Endothelial cell of umbilical vein (primary cell): ENCODE data around the gene MTCL1. TPM values are rescaled to one million over a fixed set of nuclear protein-coding genes. Genes with fewer than 3 reads are reported as not detected.

Experiments used
- BruUV-seq: library from RNA; stranded (reverse); fragments of 400-500 nt; replicated peaks from 2 replicates; lab custom pipeline; 2021; lab: Mats Ljungman, UMichigan
- CTCF ChIA-PET: fragments of 300-600, 350-600 bp; sonication (Branson Sonifier 250); formaldehyde crosslinking; loops from one replicate; lab custom pipeline; 2021; ENCODE audit warnings: antibody characterized with exemption, inconsistent platforms; lab: Charles Lee
- POLR2A ChIA-PET: fragments of 300-600, 350-600 bp; sonication (Branson Sonifier 250); formaldehyde crosslinking; loops from one replicate; lab custom pipeline; 2021; ENCODE audit warnings: antibody characterized with exemption, inconsistent platforms; lab: Charles Lee
- DNase-seq: peaks from one replicate; pipeline ENCODE4 v3.0.0-alpha.2; 2011; ENCODE audit warnings: low read depth, low spot score
- FAIRE-seq: peaks from 2 replicates; lab custom pipeline; 2011; peaks lifted over from hg19 to GRCh38; lab: Jason Lieb, UNC
- H2AFZ ChIP-seq: 2 replicates; pipeline ENCODE4 v1.6.0; 2012; ENCODE audit warnings: low read depth, low read length, control low read depth, inconsistent platforms
- H3K27ac ChIP-seq: 2 replicates; pipeline ENCODE4 v1.5.1; 2011; ENCODE audit warnings: low read depth, mild to moderate bottlenecking, control low read depth, low read length, moderate library complexity; ENCODE audit not compliant: insufficient read depth
- H3K27me3 ChIP-seq, 2 experiments: 2 replicates each; pipeline versions ENCODE4 v1.6.0 to v1.6.1; 2011; ENCODE audit warnings: low read length in 2 of 2, mixed read lengths in 1 of 2; ENCODE audit not compliant: control insufficient read depth in 2 of 2, insufficient read depth in 2 of 2
- H3K36me3 ChIP-seq, 2 experiments: 2 replicates in 1 of 2; 3 replicates in 1 of 2; pipeline ENCODE4 v1.5.1; 2011; ENCODE audit warnings: low read length in 2 of 2, mild to moderate bottlenecking in 1 of 2, moderate library complexity in 1 of 2; ENCODE audit not compliant: control insufficient read depth in 2 of 2, insufficient read depth in 2 of 2; ENCODE audit errors: extremely low read depth in 1 of 2
- H3K4me1 ChIP-seq: 3 replicates; pipeline ENCODE4 v1.5.1; 2011; ENCODE audit warnings: mild to moderate bottlenecking, low read length; ENCODE audit not compliant: control insufficient read depth, insufficient read depth; ENCODE audit errors: extremely low read depth
- H3K4me2 ChIP-seq: 2 replicates; pipeline ENCODE4 v1.6.1; 2011; ENCODE audit warnings: low read length, control low read depth, mixed read lengths; ENCODE audit not compliant: insufficient read depth
- H3K4me3 ChIP-seq, 3 experiments: fragments of 200-600 bp in 1 of 3; sonication (generic), shearing (Covaris generic) in 1 of 3; replicated peaks in 1 of 3; 2 replicates each; pipeline ENCODE4 v1.5.1; 2011 to 2016; ENCODE audit warnings: control low read depth in 3 of 3, low read length in 3 of 3, mild to moderate bottlenecking in 2 of 3, inconsistent platforms in 1 of 3, low read depth in 1 of 3, moderate library complexity in 1 of 3; ENCODE audit not compliant: insufficient read depth in 1 of 3
- H3K79me2 ChIP-seq: 2 replicates; pipeline ENCODE4 v1.6.0; 2012; ENCODE audit warnings: low read length, inconsistent platforms; ENCODE audit not compliant: control insufficient read depth, insufficient read depth
- H3K9ac ChIP-seq: replicated peaks from 2 replicates; pipeline ENCODE3; 2011; ENCODE audit warnings: low read length, control low read depth; ENCODE audit not compliant: insufficient read depth; ENCODE audit errors: extremely low read depth
- H3K9me1 ChIP-seq: replicated peaks from 3 replicates; pipeline ENCODE4 v1.6.0; 2011; ENCODE audit warnings: mild to moderate bottlenecking, low read length; ENCODE audit not compliant: control insufficient read depth, insufficient read depth; ENCODE audit errors: extremely low read depth
- H3K9me3 ChIP-seq: replicated peaks from 2 replicates; pipeline ENCODE4 v1.5.1; 2012; ENCODE audit warnings: low read length, inconsistent platforms; ENCODE audit not compliant: control insufficient read depth, insufficient read depth
- H4K20me1 ChIP-seq: replicated peaks from 2 replicates; pipeline ENCODE3; 2011; ENCODE audit warnings: mild to moderate bottlenecking, low read length; ENCODE audit not compliant: control insufficient read depth, insufficient read depth; ENCODE audit errors: extremely low read depth
- EZH2 ChIP-seq: IDR thresholded peaks from 2 replicates; pipeline ENCODE4 v1.6.1; 2012; ENCODE audit warnings: borderline replicate concordance, low read depth, mild to moderate bottlenecking, moderate library complexity, low read length, inconsistent platforms; ENCODE audit not compliant: severe bottlenecking
- FOS ChIP-seq: IDR thresholded peaks from 2 replicates; pipeline ENCODE4 v1.6.1; 2011; ENCODE audit warnings: mild to moderate bottlenecking, low read length, moderate library complexity, borderline replicate concordance; ENCODE audit not compliant: insufficient read depth
- GATA2 ChIP-seq: IDR thresholded peaks from 2 replicates; pipeline ENCODE4 v1.7.0; 2011; ENCODE audit warnings: low read depth, mild to moderate bottlenecking, moderate library complexity, mixed read lengths, low read length; ENCODE audit not compliant: insufficient read length, insufficient read depth
- JUN ChIP-seq: IDR thresholded peaks from 2 replicates; pipeline ENCODE4 v1.6.1; 2011; ENCODE audit warnings: borderline replicate concordance, low read depth; ENCODE audit not compliant: insufficient read length, insufficient read depth
- MYC ChIP-seq: IDR thresholded peaks from one replicate; pipeline ENCODE4 v1.6.1; 2011; ENCODE audit warnings: mild to moderate bottlenecking, low read depth, low read length
- POLR2A ChIP-seq: IDR thresholded peaks from 2 replicates; pipeline ENCODE4 v1.6.1; 2012; ENCODE audit warnings: low read depth, mild to moderate bottlenecking, control low read depth, low read length
- POLR2AphosphoS5 ChIP-seq: IDR thresholded peaks from 2 replicates; pipeline ENCODE4 v1.6.1; 2012; ENCODE audit warnings: low read depth, mild to moderate bottlenecking, control low read depth, low read length, moderate library complexity; ENCODE audit not compliant: insufficient read depth
- dilution Hi-C: fragments of 300-500 bp; cut with MboI; formaldehyde crosslinking; loops from one replicate; pipeline ENCODE4 v1.15.0; 2019; ENCODE audit warnings: low sequenced_read_pairs; ENCODE audit not compliant: extremely low pct_ligation_motif_present
- intact Hi-C: fragments of 100-400 bp; cut with micrococcal nuclease; formaldehyde crosslinking; loops from one replicate; pipeline ENCODE4 v1.10.0; 2022
- polyA plus RNA-seq, 4 experiments: library from polyadenylated mRNA; depleted of rRNA in 3 of 4; stranded (reverse) in 3 of 4; unstranded in 1 of 4; fragments of >200 nt; gene quantifications; 2 replicates each; pipeline versions ENCODE4 v1.2.1 to v1.2.3, GENCODE V29; 2011 to 2012; ENCODE audit warnings: missing spikeins in 1 of 4
- total RNA-seq: library from RNA; stranded (reverse); gene quantifications from 2 replicates; pipeline ENCODE4 v1.2.3, GENCODE V29; 2021
- TF ChIP-seq, protein P1 (sequence below), 2 donors: IDR thresholded peaks; 1 replicate in 1 of 2; 2 replicates in 1 of 2; pipeline ENCODE4 v1.5.1; 2011; ENCODE audit warnings: low read length in 2 of 2, mild to moderate bottlenecking in 2 of 2, moderate library complexity in 2 of 2, control low read depth in 1 of 2, inconsistent platforms in 1 of 2, low read depth in 1 of 2; ENCODE audit not compliant: insufficient read depth in 1 of 2; ENCODE audit errors: extremely low read depth in 1 of 2
- TF ChIP-seq, protein P2 (sequence below): IDR thresholded peaks from 2 replicates; pipeline ENCODE4 v1.6.1; 2011; ENCODE audit not compliant: insufficient read depth, insufficient read length

Gene MTCL1
- total and polyA plus RNA-seq, 2 donors (not counting 3 experiments of a cell fraction or from before 2014, with no cell fraction given), result 11.9 to 75.7 TPM

DNA sequence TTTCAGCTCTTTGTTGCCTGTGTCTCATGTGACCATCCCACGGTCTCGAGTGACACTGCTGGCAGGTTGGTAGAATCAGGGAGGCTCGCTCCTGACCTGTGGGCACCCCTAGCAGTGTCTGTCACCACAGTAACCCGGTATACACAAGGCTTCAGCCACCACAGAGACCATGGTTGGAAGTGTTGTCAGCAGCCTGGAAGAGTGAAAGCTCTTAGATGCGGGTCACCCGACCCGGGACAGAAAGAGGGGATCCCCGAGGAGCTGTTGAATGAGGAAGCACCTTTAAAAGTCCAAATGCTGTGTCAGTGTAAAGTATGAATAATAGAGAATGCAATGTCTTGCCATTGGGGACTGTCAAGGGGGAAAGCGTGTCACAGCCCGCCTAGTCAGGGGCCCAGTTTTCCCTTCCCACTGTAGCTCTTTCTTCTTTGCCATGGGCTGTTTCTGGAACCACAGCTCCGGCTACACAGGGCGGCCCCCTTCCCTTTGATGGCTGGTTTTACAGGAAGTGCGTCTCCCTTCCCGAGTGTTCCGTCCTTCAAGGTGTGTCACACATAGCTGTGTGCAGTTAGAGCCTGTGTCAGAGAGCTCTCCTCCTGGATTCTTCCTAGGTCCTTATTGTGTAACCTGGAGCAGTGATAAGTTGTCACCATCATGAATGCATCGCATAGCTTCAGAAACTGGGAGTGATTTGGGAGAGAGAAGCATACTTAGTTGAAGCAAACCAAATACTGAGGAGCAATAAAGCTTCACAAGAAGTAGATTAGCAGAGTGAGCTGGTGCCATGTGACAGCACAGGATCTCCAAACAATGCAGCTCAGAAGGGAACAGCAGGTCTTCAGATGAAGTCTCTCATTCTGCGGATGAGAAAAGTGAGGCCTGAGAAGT is 81.4 kb downstream of the MTCL1 start:
- H3K27me3 ChIP-seq, result no peaks in the 10 kb centered on the region
- DNase-seq (no peak), FAIRE-seq (no peak)
- no peak overlapping the region for H3K9ac ChIP-seq
- no peak overlapping the region for H2AFZ ChIP-seq
- intact Hi-C loops, result no loop called here
- BruUV-seq, result no TSS peak
- TF ChIP-seq MYC, result no peak
- no peak for TF ChIP-seq POLR2AphosphoS5
- no peak for TF ChIP-seq FOS
- TF ChIP-seq, protein P1, sequence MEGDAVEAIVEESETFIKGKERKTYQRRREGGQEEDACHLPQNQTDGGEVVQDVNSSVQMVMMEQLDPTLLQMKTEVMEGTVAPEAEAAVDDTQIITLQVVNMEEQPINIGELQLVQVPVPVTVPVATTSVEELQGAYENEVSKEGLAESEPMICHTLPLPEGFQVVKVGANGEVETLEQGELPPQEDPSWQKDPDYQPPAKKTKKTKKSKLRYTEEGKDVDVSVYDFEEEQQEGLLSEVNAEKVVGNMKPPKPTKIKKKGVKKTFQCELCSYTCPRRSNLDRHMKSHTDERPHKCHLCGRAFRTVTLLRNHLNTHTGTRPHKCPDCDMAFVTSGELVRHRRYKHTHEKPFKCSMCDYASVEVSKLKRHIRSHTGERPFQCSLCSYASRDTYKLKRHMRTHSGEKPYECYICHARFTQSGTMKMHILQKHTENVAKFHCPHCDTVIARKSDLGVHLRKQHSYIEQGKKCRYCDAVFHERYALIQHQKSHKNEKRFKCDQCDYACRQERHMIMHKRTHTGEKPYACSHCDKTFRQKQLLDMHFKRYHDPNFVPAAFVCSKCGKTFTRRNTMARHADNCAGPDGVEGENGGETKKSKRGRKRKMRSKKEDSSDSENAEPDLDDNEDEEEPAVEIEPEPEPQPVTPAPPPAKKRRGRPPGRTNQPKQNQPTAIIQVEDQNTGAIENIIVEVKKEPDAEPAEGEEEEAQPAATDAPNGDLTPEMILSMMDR (IDR thresholded peaks at IDR 0.05; ENCODE audit: extremely low read depth in 1 of 2, insufficient read depth in 1 of 2, low read depth in 1 of 2, low read length in 2 of 2), result no peak
- no peak for TF ChIP-seq JUN
- TF ChIP-seq EZH2, result no peak
- no peak for TF ChIP-seq GATA2
- TF ChIP-seq, protein P2, sequence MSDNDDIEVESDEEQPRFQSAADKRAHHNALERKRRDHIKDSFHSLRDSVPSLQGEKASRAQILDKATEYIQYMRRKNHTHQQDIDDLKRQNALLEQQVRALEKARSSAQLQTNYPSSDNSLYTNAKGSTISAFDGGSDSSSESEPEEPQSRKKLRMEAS, result no peak
- TF ChIP-seq POLR2A, result no peak
- H3K4me2 ChIP-seq, result no peak overlapping the region
- H3K36me3 ChIP-seq, result peaks cover 7 to 9% of the 10 kb centered on the region in 2 experiments
- no peaks in the 10 kb centered on the region for H3K79me2 ChIP-seq
- H3K9me3 ChIP-seq, result no peaks in the 10 kb centered on the region
- ChIA-PET CTCF (interaction anchor here (1.0 to 2.6 kb wide), 11 partner anchors 8 to 201 kb away, joined by 3 to 11 read pairs (median 5); no protein-coding TSS in a partner anchor), POLR2A (no interaction called here)
- H3K4me3 ChIP-seq, result no peak overlapping the region
- no peaks in the 10 kb centered on the region for H4K20me1 ChIP-seq
- dilution Hi-C loops, result no loop called here
- peak overlapping the region; percentile 61 for H3K27ac ChIP-seq
- H3K9me1 ChIP-seq, result no peaks in the 10 kb centered on the region
- H3K4me1 ChIP-seq, result peaks cover 19% of the 10 kb centered on the region
